Smooth muscle cell of the brain vasculature (primary cell): ENCODE results near the gene SP9.
A peak's percentile ranks its signal among the peaks of the same experiment; 100 is the strongest.

Experiments
- DNase-seq: peaks from one replicate; pipeline ENCODE4 v3.0.0-alpha.2; 2012; ENCODE audit warnings: low read depth, low spot score

The SP9 gene

GRCh38 chr2:174333372-174334277 lies 1.1 kb upstream of the SP9 start:
- DNase-seq, result no peak

- no peak for DNase-seq
Observed at GRCh38 chr2:174334278-174334715, 457 bp upstream of the SP9 start.

GRCh38 chr2:174335254-174335987 lies 667 bp downstream of the SP9 start:
- no peak for DNase-seq

GRCh38 chr2:174335988-174336500 lies 1.3 kb downstream of the SP9 start:
- no peak for DNase-seq

GRCh38 chr2:174336501-174337336 lies 2.0 kb downstream of the SP9 start:
- no peak for DNase-seq

- no peak for DNase-seq
Observed at GRCh38 chr2:174337337-174338146, 2.8 kb downstream of the SP9 start.

- DNase-seq, result no peak
Observed at GRCh38 chr2:174338147-174338605, 3.4 kb downstream of the SP9 start.

- no peak for DNase-seq
Observed at GRCh38 chr2:174338671-174339560, 4.2 kb downstream of the SP9 start.

GRCh38 chr2:174339561-174340399 lies 5.0 kb downstream of the SP9 start:
- DNase-seq, result no peak

- no peak for DNase-seq
Observed at GRCh38 chr2:174340400-174341292, 5.9 kb downstream of the SP9 start.

- DNase-seq, result peak; percentile 58
Observed at GRCh38 chr2:174341293-174341994, 6.7 kb downstream of the SP9 start.

- no peak for DNase-seq
Observed at GRCh38 chr2:174341995-174342685, 7.4 kb downstream of the SP9 start.

- no peak for DNase-seq
Observed at GRCh38 chr2:174342686-174343342, 8.1 kb downstream of the SP9 start.

- DNase-seq, result no peak
Observed at GRCh38 chr2:174343343-174343622, 8.5 kb downstream of the SP9 start.

GRCh38 chr2:174343623-174344455 lies 9.1 kb downstream of the SP9 start:
- DNase-seq, result no peak
